PC-9 (cell line): Measurements from ENCODE around the gene ATP2B1.

Source experiments
- EZH2 ChIP-seq: fragments of 200-600 bp; sonication (generic); IDR thresholded peaks from 2 replicates; pipeline ENCODE4 v1.8.0; 2017; ENCODE audit warnings: antibody characterized with exemption, low read depth
- TF ChIP-seq, protein P1 (sequence below): fragments of 200-600 bp; sonication (generic); conservative IDR thresholded peaks from 2 replicates; pipeline ENCODE4 v1.6.1; 2017; ENCODE audit warnings: mixed run types, antibody characterized with exemption, mild to moderate bottlenecking, moderate library complexity

GRCh38 chr12:89551747-89552146, 156.9 kb downstream of the ATP2B1 start:
- TF ChIP-seq, protein P1, sequence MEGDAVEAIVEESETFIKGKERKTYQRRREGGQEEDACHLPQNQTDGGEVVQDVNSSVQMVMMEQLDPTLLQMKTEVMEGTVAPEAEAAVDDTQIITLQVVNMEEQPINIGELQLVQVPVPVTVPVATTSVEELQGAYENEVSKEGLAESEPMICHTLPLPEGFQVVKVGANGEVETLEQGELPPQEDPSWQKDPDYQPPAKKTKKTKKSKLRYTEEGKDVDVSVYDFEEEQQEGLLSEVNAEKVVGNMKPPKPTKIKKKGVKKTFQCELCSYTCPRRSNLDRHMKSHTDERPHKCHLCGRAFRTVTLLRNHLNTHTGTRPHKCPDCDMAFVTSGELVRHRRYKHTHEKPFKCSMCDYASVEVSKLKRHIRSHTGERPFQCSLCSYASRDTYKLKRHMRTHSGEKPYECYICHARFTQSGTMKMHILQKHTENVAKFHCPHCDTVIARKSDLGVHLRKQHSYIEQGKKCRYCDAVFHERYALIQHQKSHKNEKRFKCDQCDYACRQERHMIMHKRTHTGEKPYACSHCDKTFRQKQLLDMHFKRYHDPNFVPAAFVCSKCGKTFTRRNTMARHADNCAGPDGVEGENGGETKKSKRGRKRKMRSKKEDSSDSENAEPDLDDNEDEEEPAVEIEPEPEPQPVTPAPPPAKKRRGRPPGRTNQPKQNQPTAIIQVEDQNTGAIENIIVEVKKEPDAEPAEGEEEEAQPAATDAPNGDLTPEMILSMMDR = no peak
- no peak for TF ChIP-seq EZH2
